Right lobe of liver (tissue), 4 donors: Measurements from ENCODE around the gene MAPK8IP3.

Experiments used
- CTCF ChIP-seq, 4 donors: fragments of 200-600 bp in 3 of 4; fragments of 450-650 bp in 1 of 4; IDR thresholded peaks; one replicate each; pipeline versions ENCODE4 v1.5.1 to v1.8.0; 2016 to 2022; ENCODE audit warnings: antibody characterized with exemption in 4 of 4, mild to moderate bottlenecking in 2 of 4
- POLR2A ChIP-seq: fragments of 450-650 bp; IDR thresholded peaks from one replicate; pipeline ENCODE4 v1.6.1; 2017; ENCODE audit warnings: antibody characterized with exemption, mild to moderate bottlenecking
- donor health status: DM: no; HTN: no; CAD: no.
- donor health status: DM: no; HTN: no; CAD: no.
- donor health status: DM: no; HTN: yes; CAD: no.

- TF ChIP-seq POLR2A: no peak
- TF ChIP-seq CTCF (IDR thresholded peaks at IDR 0.05): no peak
These were observed 113.0 kb downstream of the MAPK8IP3 start for GRCh38 chr16:1818873-1819525.
